GM23248 (cell line): ENCODE measurements around the gene EDIL3. TPM values are rescaled to one million over a fixed set of nuclear protein-coding genes. Genes with fewer than 3 reads are reported as not detected.

Experiments
- DNase-seq: peaks from one replicate; pipeline ENCODE4 v3.0.0-alpha.2; 2015
- H2AFZ ChIP-seq: fragments of 200-600 bp; sonication (generic); 2 replicates; pipeline ENCODE4 v1.6.1; 2016; ENCODE audit warnings: antibody characterized with exemption
- H3F3A ChIP-seq: fragments of 200-600 bp; sonication (generic); 2 replicates; pipeline ENCODE4 v1.6.1; 2016; ENCODE audit warnings: mild to moderate bottlenecking, antibody characterized with exemption, mixed run types; ENCODE audit not compliant: insufficient read depth
- H3K27ac ChIP-seq: fragments of 200-600 bp; sonication (generic); 2 replicates; pipeline ENCODE4 v1.5.1; 2016; ENCODE audit warnings: mild to moderate bottlenecking
- H3K27me3 ChIP-seq: fragments of 200-600 bp; sonication (generic); replicated peaks from 2 replicates; pipeline ENCODE4 v1.6.1; 2016; ENCODE audit warnings: mild to moderate bottlenecking; ENCODE audit not compliant: insufficient read depth
- H3K36me3 ChIP-seq: fragments of 200-600 bp; sonication (generic); 2 replicates; pipeline ENCODE4 v1.6.1; 2016; ENCODE audit warnings: low read depth, mild to moderate bottlenecking
- H3K4me1 ChIP-seq: fragments of 200-600 bp; sonication (generic); 2 replicates; pipeline ENCODE4 v1.6.1; 2016; ENCODE audit warnings: mild to moderate bottlenecking; ENCODE audit not compliant: insufficient read depth
- H3K4me2 ChIP-seq: fragments of 200-600 bp; sonication (generic); one replicate; pipeline ENCODE4 v1.6.1; 2016; ENCODE audit warnings: mild to moderate bottlenecking; ENCODE audit not compliant: unreplicated experiment
- H3K4me3 ChIP-seq: fragments of 200-600 bp; sonication (generic); 2 replicates; pipeline ENCODE4 v1.5.1; 2016; ENCODE audit warnings: mild to moderate bottlenecking
- H3K79me2 ChIP-seq: fragments of 200-600 bp; sonication (generic); 2 replicates; pipeline ENCODE4 v1.6.1; 2016; ENCODE audit warnings: mild to moderate bottlenecking; ENCODE audit not compliant: insufficient read depth
- H3K9ac ChIP-seq: fragments of 200-600 bp; sonication (generic); 2 replicates; pipeline ENCODE4 v1.6.1; 2016; ENCODE audit warnings: mild to moderate bottlenecking
- H3K9me2 ChIP-seq: fragments of 200-600 bp; sonication (generic); 2 replicates; pipeline ENCODE4 v1.6.1; 2016; ENCODE audit warnings: mixed run types, mild to moderate bottlenecking, moderate library complexity; ENCODE audit not compliant: insufficient read depth
- H3K9me3 ChIP-seq: fragments of 200-600 bp; sonication (generic); one replicate; pipeline ENCODE4 v1.6.1; 2017; ENCODE audit warnings: low read depth
- H4K20me1 ChIP-seq: fragments of 200-600 bp; sonication (generic); 2 replicates; pipeline ENCODE4 v1.6.0; 2016; ENCODE audit not compliant: insufficient read depth
- EZH2 ChIP-seq: fragments of 200-600 bp; sonication (generic); IDR thresholded peaks from 2 replicates; pipeline ENCODE4 v1.6.1; 2018; ENCODE audit warnings: antibody characterized with exemption, mild to moderate bottlenecking; ENCODE audit not compliant: insufficient read depth, poor library complexity, severe bottlenecking
- EZH2phosphoT487 ChIP-seq: fragments of 200-600 bp; sonication (generic); IDR thresholded peaks from 2 replicates; pipeline ENCODE4 v1.6.1; 2018; ENCODE audit warnings: antibody characterized with exemption, moderate library complexity, mild to moderate bottlenecking, low read depth; ENCODE audit not compliant: insufficient read depth
- WGBS, 2 experiments: methylation state at CpG; one replicate each; pipeline ENCODE4 v1.1.6; 2015 to 2017; ENCODE audit warnings: low lambda C conversion rate in 2 of 2, low coverage in 1 of 2; ENCODE audit errors: missing lambda C conversion rate in 2 of 2; 5-methylcytosine and 5-hydroxymethylcytosine counted together
- in situ Hi-C: fragments of 300-500 bp; cut with MboI; formaldehyde crosslinking; loops from 2 replicates; pipeline ENCODE4 v1.15.0; 2020
- polyA plus RNA-seq: library from polyadenylated mRNA; unstranded; fragments of >200 nt; fragmentation: Nextera tagmentation; extraction: Ambion mirVana; gene quantifications from 2 replicates; pipeline ENCODE4 v1.2.1, GENCODE V29; 2016
- total RNA-seq: library from RNA; depleted of rRNA; stranded (reverse); fragments of >200 nt; shearing (Covaris generic); gene quantifications from 2 replicates; pipeline ENCODE4 v1.2.3, GENCODE V29; 2014

The EDIL3 gene
- total and polyA plus RNA-seq, 2 experiments from 2014 or later = 17.7 to 24.1 TPM

- Histone ChIP-seq H3K9me2 (no peaks in the 10 kb centered on the region), H3K36me3 (no peaks in the 10 kb centered on the region), H3K4me3 (peak overlapping the region; percentile 31), H3K4me2 (peak overlapping the region; percentile 44), H2AFZ (peak overlapping the region; percentile 57), H3K27me3 (no peaks in the 10 kb centered on the region), H3K4me1 (peaks cover 39% of the 10 kb centered on the region), H3K9me3 (no peaks in the 10 kb centered on the region), H3K79me2 (no peaks in the 10 kb centered on the region), H4K20me1 (no peaks in the 10 kb centered on the region), H3K27ac (peak overlapping the region; percentile 69), H3K9ac (peak overlapping the region; percentile 14; the same call in 1 of the 2 replicates), H3F3A (peaks cover 37% of the 10 kb centered on the region)
- DNase-seq = peak; percentile 70
- in situ Hi-C loops = loop anchor here (10.0 kb wide), 1 partner anchor 329 kb away; no protein-coding TSS in a partner anchor
- TF ChIP-seq EZH2 (no peak), EZH2phosphoT487 (peak; percentile 85)
- WGBS, 2 experiments = 19% methylated on average over 4 of the region's 4 CpGs
Observed at GRCh38 chr5:83925321-83925954, 459.2 kb downstream of the EDIL3 start.

DNA sequence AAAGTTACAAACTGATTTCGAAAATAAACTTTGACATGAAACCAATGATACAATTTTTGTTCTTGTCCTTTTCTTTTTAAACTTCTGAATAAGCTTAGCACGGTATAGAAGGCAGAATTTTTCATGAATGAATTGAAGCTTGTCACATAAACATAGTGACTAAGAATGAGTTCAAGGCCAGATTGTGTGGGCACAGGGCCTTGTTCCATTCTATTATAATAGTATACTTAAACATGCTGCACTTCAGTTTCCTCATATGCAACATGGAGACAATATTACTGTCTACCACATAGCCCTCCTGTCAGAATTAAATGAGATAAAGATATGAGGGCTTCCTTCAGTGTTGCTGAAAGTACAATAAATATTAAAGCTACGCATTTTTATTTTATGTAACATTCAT is 459.8 kb downstream of the EDIL3 start:
- Histone ChIP-seq H3K27ac (peak overlapping the region; percentile 69), H3K79me2 (no peaks in the 10 kb centered on the region), H3F3A (peaks cover 37% of the 10 kb centered on the region), H3K9me2 (no peaks in the 10 kb centered on the region), H3K4me3 (peak overlapping the region; percentile 31), H3K4me2 (peak overlapping the region; percentile 44), H3K36me3 (no peaks in the 10 kb centered on the region), H3K9me3 (no peaks in the 10 kb centered on the region), H2AFZ (no peak overlapping the region), H4K20me1 (no peaks in the 10 kb centered on the region), H3K4me1 (peaks cover 41% of the 10 kb centered on the region), H3K9ac (0 out of 2 replicates have a peak overlapping the region, but pooled peaks have one; percentile 1), H3K27me3 (no peaks in the 10 kb centered on the region)
- WGBS, 2 experiments = 26 to 33% methylated on average over 3 of the region's 3 CpGs
- no peak for TF ChIP-seq EZH2
- no peak for TF ChIP-seq EZH2phosphoT487
- in situ Hi-C loops = loop anchor here (10.0 kb wide), 1 partner anchor 330 kb away; no protein-coding TSS in a partner anchor
- peak; percentile 76 for DNase-seq

DNA sequence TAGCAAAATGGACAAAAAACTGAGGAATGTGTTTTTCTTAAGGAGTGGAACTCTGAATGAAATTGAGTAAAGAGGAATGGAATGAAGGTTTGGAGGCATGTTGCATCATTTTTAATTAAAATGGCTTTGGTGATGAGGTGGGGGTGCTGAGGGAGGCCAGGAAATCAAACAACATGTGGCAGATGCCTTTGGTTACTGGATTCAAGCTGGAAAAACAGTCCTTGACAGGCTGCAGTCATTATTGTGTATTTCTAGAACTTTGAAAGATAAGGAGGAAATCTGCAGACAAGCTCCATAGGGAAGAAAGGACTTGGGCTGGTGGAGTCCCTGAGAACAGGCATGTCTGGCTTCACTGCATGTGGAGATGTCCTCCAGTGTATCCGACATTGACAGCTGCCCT is 460.5 kb downstream of the EDIL3 start:
- Histone ChIP-seq H3K27ac (peak overlapping the region; percentile 69), H3K9ac (no peak overlapping the region), H3K36me3 (no peaks in the 10 kb centered on the region), H2AFZ (no peak overlapping the region), H3K9me3 (no peaks in the 10 kb centered on the region), H3K27me3 (no peaks in the 10 kb centered on the region), H3K4me3 (0 out of 2 replicates have a peak overlapping the region, but pooled peaks have one; percentile 31), H4K20me1 (no peaks in the 10 kb centered on the region), H3K4me2 (peak overlapping the region; percentile 44), H3F3A (peaks cover 44% of the 10 kb centered on the region), H3K9me2 (no peaks in the 10 kb centered on the region), H3K4me1 (peaks cover 48% of the 10 kb centered on the region), H3K79me2 (no peaks in the 10 kb centered on the region)
- peak; percentile 41 for DNase-seq
- 67 to 82% methylated on average over 1 of the region's 1 CpG for WGBS, 2 experiments
- in situ Hi-C loops = loop anchor here (10.0 kb wide), 1 partner anchor 331 kb away; no protein-coding TSS in a partner anchor
- no peak for TF ChIP-seq EZH2
- TF ChIP-seq EZH2phosphoT487 = no peak

DNA sequence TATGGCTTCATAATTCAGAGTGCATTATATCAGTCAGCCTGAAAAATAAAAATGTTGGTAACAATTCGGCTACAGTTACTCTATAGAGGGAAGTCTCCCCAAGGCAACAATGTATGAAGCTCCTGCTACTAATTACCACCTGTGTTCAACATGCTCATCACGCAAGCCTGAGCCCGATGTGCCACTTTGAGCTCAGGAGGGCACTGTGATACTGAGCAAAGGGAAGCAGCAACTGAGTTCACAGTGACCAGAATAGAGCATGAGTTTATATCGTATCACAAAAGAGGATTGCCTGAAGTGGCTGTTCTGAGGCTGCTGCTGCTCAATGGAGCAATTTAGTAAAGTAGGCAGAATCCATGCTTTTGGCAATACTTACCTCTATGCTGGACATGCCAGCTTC is 462.0 kb downstream of the EDIL3 start:
- H3K9ac ChIP-seq = no peak overlapping the region
- H3K79me2 ChIP-seq = no peaks in the 10 kb centered on the region
- no peak overlapping the region for H3K4me3 ChIP-seq
- TF ChIP-seq EZH2phosphoT487 = no peak
- TF ChIP-seq EZH2 = no peak
- H3F3A ChIP-seq = peaks cover 51% of the 10 kb centered on the region
- H3K27me3 ChIP-seq = no peaks in the 10 kb centered on the region
- H3K9me2 ChIP-seq = no peaks in the 10 kb centered on the region
- no peak for DNase-seq
- H3K27ac ChIP-seq = no peak overlapping the region
- H3K9me3 ChIP-seq = no peaks in the 10 kb centered on the region
- no peaks in the 10 kb centered on the region for H3K36me3 ChIP-seq
- in situ Hi-C loops = loop anchor here (10.0 kb wide), 1 partner anchor 332 kb away; no protein-coding TSS in a partner anchor
- H4K20me1 ChIP-seq = no peaks in the 10 kb centered on the region
- H2AFZ ChIP-seq = no peak overlapping the region
- peaks cover 56% of the 10 kb centered on the region for H3K4me1 ChIP-seq
- 71 to 77% methylated on average over 4 of the region's 4 CpGs for WGBS, 2 experiments
- H3K4me2 ChIP-seq = no peak overlapping the region
